Activated CD4-positive, alpha-beta T cell treated with anti-CD3 and anti-CD28 coated beads, Interleukin-2, amount 50 U/mL, for 16 hours (primary cell): ENCODE data around the gene LRRC55.
"Not testable (repeated sequence)": the region's sequence is repeated elsewhere in the genome, so short reads cannot be mapped to it uniquely, and the experiment has no call there.

ENCODE experiments used
- DNase-seq: peaks from one replicate; pipeline ENCODE4 v3.0.0-alpha.2; 2020

Gene LRRC55

GRCh38 chr11:57162179-57162898 lies 19.4 kb upstream of the LRRC55 start:
- no peak for DNase-seq

- no peak for DNase-seq
Measured at GRCh38 chr11:57163160-57163868, 18.4 kb upstream of the LRRC55 start.

- no peak for DNase-seq
Measured at GRCh38 chr11:57164317-57164716, 17.4 kb upstream of the LRRC55 start.

- DNase-seq, result no peak
Measured at GRCh38 chr11:57167125-57167846, 14.5 kb upstream of the LRRC55 start.

DNA sequence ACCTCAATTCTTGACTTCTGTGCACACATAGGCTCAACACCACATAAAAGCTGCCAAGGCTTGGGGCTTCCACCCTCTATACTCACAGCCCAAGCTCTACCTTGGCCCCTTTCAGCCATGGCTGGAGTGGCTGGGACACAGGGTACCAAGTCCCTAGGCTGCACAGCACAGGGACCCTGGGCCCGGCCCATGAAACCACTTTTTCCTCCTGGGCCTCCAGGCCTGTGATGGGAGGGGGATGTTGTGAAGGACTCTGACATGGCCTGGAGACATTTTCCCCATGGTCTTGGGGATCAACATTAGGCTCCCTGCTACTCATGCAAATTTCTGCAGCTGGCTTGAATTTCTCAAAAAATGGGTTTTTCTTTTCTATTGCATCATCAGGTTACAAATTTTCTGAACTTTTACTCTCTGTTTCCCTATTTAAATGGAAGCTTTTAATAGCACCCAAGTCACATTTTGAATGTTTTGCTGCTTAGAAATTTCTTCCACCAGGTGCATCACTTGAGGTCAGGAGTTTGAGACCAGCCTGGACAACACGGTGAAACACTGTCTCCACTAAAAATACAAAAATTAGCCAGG lies 11.9 kb upstream of the LRRC55 start:
- DNase-seq, result not testable (repeated sequence)

DNA sequence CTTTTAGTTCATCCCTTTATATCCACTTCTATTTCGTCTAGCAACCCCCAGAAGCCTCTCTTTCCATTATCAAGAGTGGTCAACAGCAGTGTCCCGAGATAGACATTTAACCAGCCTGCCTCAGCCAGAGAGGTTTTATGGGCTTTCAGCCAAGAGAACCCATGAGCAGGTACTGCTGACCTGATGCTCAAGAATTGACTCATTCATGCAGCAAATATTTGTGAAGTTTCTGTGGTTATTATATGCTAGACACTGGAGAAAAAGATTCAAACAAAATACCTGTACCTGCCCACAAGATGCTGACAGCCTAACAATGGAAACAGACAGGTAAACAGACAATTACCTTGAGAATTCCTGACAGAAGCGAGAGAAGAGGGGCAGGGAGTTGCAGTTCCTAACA lies 9.7 kb upstream of the LRRC55 start:
- DNase-seq, result no peak

- DNase-seq, result no peak
Measured at GRCh38 chr11:57174656-57175055, 7.1 kb upstream of the LRRC55 start.

DNA sequence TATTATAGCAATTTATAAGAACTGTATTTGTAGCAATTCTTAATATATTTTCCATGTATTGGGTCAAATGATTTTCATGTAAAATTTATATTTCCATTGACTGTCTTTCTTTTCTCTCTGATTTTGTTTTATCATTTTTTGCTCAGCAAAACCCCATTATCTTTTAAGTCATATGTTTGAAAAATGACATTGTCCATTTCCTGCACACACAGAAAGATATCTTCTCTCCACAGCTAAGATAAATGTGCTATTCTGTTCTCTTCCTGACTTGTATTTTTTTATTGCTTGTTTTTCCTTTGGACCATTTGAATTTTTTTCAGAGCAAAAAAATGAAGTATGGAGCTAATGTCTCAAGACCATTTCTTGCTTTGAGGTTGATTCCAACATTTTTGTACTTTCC lies 6.3 kb upstream of the LRRC55 start:
- no peak for DNase-seq

DNA sequence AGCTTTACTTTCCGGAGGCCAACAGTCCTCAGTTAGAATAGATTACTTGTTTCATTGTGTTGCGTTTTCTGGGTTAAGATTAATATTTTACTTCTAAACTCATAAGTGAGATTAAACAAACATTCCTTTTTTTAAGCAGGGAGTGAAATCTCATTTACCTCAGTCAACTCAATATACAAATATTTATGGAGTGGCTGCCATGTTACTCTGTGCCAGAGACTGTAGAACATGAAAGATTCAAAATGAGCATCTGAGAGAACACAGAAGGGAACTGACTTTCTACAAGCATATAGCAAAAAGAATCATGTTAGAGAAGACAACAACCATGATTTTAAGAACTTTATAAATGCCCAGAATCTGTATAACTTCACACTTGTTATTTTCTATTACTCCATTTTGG lies 3.4 kb upstream of the LRRC55 start:
- no peak for DNase-seq

DNA sequence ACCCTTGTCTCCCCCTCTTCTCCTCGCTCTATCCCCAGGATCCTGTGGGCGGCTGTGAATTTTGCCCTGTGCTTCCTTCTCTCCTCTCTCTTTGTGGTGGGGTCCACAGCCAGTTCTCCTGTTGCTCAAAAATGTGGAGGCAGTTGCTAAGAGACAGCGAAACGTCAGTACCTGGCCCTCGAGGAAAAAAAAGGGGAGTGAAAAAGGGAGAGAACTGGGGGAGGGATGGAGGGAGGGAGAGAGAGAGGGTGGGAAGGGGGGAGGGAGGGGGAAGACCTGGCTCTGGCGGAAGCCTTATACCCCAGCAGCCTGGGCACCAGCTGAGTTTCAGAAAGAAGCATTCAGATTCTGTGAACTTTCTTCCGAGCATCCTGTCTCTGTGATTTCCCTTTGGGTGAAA lies 2.1 kb upstream of the LRRC55 start:
- no peak for DNase-seq

- DNase-seq, result no peak
Measured at GRCh38 chr11:57180081-57180561, 1.6 kb upstream of the LRRC55 start.

DNA sequence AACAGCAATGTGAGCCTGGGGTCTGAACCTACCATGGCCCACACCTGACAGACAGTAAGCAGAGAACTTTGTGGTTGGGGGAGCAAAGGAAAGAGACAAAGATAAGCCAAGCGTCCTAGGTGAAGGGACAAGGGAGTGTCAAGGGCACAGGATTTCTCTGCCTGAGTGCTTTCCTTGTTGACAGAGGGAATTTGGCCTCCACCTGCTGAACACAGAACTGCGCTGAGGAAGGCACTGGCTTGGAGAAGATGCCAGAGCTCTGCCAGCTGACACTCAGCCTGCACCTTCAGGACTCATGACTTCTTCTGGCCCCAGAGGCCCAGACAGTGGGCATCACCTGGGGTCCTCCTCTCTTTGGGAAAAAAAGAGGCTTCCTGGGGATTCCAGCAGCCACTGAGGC lies 789 bp upstream of the LRRC55 start:
- no peak for DNase-seq

- DNase-seq, result no peak
Measured at GRCh38 chr11:57182896-57183295, 1.1 kb downstream of the LRRC55 start.

GRCh38 chr11:57190548-57190947 lies 8.8 kb downstream of the LRRC55 start:
- DNase-seq, result no peak

GRCh38 chr11:57191311-57192219 lies 9.8 kb downstream of the LRRC55 start:
- DNase-seq, result no peak

GRCh38 chr11:57192316-57192715 lies 10.6 kb downstream of the LRRC55 start:
- DNase-seq, result no peak

GRCh38 chr11:57196596-57196995 lies 14.8 kb downstream of the LRRC55 start:
- no peak for DNase-seq

- no peak for DNase-seq
Measured at GRCh38 chr11:57197762-57198161, 16.0 kb downstream of the LRRC55 start.

GRCh38 chr11:57199330-57199729 lies 17.6 kb downstream of the LRRC55 start:
- DNase-seq, result no peak

- DNase-seq, result no peak
Measured at GRCh38 chr11:57200917-57201316, 19.2 kb downstream of the LRRC55 start.

GRCh38 chr11:57202281-57202680 lies 20.5 kb downstream of the LRRC55 start:
- DNase-seq, result no peak

DNA sequence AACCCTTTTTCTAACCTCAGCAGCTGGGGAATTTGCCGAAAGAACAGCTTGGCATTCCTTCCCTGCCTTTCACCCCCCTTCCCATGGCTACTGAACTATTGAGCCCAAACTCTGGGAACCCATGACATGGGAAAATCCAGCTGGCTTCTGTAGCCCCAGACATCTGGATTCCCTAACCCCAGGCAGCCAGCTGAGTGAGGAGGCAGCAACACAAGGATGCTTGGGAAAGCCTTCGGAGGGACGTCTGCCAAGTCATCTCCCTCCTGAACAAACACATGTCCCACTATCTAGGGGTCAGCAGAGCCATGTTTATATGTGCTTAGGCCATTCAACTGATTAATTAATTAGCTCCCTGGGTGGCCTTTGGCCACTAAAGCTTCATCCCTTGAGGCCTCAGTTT lies 21.6 kb downstream of the LRRC55 start:
- DNase-seq, result no peak
